GM19035 (cell line): ENCODE measurements around the gene ZNF3.
A peak's percentile ranks its signal among the peaks of the same experiment; 100 is the strongest.

ENCODE experiments used
- ATAC-seq: cut with Tn5 transposase; IDR thresholded peaks from one replicate; pipeline ENCODE4 v1.9.1; 2021; ENCODE audit not compliant: unreplicated experiment

ZNF3 gene

GRCh38 chr7:100088621-100089457, 7.3 kb upstream of the ZNF3 start, which contains the start of gene COPS6:
COPS6 (plus strand) TSS chr7:100088969; CDS start chr7:100088991, 22 bp downstream.
- peak; percentile 77 for ATAC-seq

- no peak for ATAC-seq
Measured at GRCh38 chr7:100088095-100088620, 6.6 kb upstream of the ZNF3 start.

GRCh38 chr7:100087055-100087750, 5.7 kb upstream of the ZNF3 start:
- ATAC-seq, result no peak

GRCh38 chr7:100085515-100085914, 4.0 kb upstream of the ZNF3 start:
- no peak for ATAC-seq

GRCh38 chr7:100082978-100083377, 1.5 kb upstream of the ZNF3 start:
- ATAC-seq, result no peak

DNA sequence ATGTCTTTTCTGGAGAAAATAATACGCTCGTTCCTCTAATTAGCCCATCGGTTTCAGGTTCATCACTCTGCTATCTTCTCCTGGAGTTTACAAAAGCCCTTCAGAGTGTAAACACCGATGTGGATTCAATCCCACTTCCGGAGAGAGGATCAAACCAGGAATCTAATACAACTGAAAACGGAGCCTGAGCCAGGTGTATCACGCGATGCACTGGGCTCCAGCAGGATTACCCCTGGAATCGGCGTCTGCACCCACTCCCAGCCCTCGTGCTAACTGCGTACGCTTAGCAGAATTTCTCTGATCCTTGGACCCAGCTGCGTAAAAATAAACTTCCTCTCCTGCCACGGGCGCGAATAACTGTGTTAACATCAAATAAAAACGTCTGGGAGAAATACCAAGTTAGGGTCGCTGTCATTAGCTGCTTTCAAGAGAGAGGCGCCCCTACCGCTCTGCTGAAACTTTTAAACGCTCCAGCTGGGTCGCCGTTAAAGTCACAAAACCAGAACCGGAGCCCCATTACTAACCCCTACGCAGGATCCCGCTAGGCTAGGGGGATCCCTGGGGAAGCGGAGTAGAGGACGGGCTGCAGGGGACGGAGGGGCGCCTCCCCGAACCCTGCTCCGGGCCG, 502 bp downstream of the ZNF3 start:
- no peak for ATAC-seq

- ATAC-seq, result no peak
Measured at GRCh38 chr7:100079024-100079560, 2.4 kb downstream of the ZNF3 start.

GRCh38 chr7:100077205-100077604, 4.3 kb downstream of the ZNF3 start:
- ATAC-seq, result no peak

DNA sequence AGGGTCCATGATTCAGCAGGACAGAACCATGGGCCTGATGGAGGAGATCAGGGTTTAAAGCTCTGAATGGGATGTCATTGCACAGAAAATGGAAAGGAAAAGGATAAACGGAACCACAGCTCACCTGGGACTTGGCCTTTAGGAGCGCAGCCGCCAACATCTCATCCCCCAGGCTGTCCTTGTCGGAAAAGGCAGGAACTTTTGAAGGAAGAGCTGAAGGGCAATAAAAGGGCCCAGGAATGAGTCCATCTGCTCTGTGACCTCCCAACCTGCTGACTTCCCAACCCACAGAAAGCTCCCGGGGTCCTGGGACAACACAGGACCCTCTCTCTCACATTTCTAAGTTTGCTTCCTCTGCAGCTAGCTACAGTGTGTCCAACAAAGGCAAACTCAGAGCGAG, 6.1 kb downstream of the ZNF3 start:
- ATAC-seq, result no peak

DNA sequence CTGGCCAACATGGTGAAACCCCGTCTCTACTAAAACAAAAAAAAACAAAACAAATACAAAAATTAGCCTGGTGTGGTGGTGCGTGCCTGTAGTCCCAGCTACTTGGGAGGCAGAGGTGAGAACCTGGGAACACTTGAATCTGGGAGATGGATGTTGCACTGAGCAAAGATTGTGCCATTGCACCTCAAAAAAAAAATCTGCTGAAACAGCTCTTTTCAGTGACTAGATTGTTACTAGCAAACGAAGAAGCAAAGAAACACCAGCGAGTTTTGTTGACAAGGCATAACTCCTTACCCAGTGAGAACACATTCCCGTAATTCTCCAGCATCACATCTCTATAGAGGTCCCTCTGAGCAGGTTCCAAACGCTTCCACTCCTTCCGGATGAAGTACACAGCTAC, 6.7 kb downstream of the ZNF3 start:
- ATAC-seq, result no peak

DNA sequence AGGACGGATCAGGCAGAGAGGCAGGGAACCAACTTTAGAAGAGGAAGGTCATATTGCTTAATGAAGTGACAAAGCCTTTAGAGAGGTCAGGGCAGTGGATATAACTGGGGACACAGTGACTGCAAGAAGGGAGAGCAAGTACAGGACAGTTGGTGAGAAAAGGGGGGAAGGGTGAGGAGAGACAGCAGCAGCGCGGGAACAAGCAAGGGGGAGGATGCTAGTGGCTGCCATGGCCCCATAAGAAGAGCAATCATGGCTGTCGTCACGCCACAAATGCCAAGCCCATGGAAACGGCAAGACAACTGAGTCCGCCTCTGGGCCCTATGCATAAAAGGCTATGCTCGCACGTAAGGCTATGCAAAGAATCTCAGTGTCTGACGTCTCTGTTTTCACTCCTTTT, 9.1 kb downstream of the ZNF3 start:
- no peak for ATAC-seq

GRCh38 chr7:100071018-100071723, 10.4 kb downstream of the ZNF3 start:
- ATAC-seq, result no peak

GRCh38 chr7:100069991-100070390, 11.5 kb downstream of the ZNF3 start:
- no peak for ATAC-seq

- no peak for ATAC-seq
Measured at GRCh38 chr7:100066953-100067352, 14.6 kb downstream of the ZNF3 start.

- no peak for ATAC-seq
Measured at GRCh38 chr7:100065452-100066186, 15.9 kb downstream of the ZNF3 start.

- ATAC-seq, result no peak
Measured at GRCh38 chr7:100064162-100064561, 17.4 kb downstream of the ZNF3 start.

DNA sequence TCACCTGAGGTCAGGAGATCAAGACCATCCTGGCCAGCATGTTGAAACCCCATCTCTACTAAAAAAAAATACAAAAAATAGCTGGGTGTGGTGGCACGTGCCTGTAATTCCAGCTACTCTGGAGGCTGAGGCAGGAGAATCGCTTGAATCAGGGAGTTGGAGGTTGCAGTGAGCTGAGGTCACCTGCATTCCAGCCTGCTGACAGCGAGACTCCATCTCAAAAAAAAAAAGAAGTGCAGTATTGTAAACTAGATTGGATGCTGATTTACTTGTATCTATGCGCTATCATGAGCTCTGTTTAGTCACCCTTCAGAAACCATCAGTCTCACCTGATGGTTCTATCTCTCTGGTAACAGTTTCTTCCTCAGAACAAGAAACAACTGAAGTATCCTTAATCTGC, 18.1 kb downstream of the ZNF3 start:
- no peak for ATAC-seq

- ATAC-seq, result no peak
Measured at GRCh38 chr7:100061518-100062193, 19.9 kb downstream of the ZNF3 start.

GRCh38 chr7:100059251-100059739, 22.2 kb downstream of the ZNF3 start:
- ATAC-seq, result no peak
